Measurements from ENCODE around the gene PRR19. TPM values are rescaled to one million over a fixed set of nuclear protein-coding genes. Genes with fewer than 3 reads are reported as not detected.

PRR19 gene
- total RNA-seq, 1 donor from 2014 or later, result 0.65 TPM

DNA sequence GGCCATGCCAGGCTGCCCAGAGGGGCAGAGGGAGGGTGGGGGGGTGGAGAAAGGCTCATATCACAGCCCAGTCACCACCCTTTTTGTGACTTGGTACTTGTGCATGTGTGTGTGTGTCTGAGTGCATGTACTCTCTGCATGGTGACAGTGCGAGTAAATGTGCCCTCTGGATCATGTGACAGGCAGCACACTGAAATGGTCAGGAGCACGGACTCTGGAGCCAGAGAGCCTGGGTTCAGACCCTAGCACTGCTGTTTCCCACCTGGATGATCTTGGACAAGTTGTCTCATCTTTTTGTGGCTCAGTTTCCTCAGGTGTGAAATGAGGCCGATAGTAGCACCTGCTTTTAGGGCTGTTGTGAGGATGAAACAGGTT lies 30.9 kb upstream of the PRR19 start:
- no peak for DNase-seq (ENCODE audit: low read depth)

DNA sequence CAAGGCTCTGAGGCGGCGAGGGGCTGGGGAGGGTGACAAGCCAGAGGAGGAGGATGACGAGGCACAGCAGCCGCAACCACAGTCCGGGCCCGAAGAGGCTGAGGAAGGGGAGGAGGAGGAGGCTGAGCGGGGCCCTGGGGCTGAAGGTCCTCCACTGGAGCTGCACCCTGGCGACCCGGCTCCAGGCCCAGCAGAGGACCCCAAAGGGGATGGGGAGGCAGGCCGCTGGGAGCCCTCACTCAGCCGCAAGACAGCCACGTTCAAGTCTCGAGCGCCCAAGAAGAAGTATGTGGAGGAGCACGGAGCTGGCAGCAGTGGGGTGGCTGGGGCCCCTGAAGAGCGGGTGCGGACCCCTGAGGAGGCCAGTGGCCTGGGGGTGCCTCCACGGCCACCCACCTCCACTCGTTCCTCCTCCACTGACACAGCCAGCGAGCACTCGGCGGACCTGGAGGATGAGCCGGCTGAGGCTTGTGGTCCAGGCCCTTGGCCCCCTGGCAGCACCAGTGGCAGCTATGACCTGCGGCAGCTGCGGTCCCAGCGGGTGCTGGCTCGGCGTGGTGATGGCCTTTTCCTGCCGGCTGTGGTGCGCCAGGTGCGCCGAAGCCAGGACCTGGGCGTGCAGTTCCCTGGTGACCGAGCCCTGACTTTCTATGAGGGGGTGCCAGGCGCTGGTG lies 29.9 kb upstream of the PRR19 start:
- DNase-seq (ENCODE audit: low read depth), result no peak

DNA sequence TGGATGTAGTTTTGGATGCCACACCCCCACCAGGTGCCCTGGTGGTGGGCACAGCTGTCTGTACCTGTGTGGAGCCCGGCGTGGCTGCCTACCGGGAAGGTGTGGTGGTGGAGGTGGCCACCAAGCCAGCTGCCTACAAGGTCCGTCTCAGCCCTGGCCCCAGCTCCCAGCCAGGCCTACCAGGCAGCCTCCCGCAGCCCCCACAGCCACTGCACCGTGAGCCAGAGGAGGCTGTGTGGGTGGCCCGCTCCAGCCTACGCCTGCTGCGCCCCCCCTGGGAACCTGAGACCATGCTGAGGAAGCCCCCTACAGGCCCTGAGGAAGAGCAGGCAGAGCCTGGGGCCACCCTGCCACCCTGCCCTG lies 29.4 kb upstream of the PRR19 start:
- DNase-seq (ENCODE audit: low read depth), result no peak

DNA sequence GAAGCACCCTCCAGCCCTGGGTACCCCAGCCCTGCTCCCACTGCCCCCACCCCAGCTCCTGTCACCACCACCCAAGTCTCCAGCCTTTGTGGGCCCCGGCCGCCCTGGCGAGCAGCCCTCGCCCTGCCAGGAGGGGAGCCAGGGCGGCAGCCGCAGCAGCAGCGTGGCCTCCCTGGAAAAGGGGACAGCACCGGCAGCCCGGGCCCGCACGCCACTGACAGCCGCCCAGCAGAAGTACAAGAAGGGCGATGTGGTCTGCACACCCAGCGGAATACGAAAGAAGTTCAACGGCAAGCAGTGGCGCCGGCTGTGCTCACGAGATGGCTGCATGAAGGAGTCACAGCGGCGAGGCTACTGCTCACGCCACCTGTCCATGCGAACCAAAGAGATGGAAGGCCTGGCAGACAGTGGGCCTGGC lies 28.9 kb upstream of the PRR19 start:
- DNase-seq (ENCODE audit: low read depth), result no peak

DNA sequence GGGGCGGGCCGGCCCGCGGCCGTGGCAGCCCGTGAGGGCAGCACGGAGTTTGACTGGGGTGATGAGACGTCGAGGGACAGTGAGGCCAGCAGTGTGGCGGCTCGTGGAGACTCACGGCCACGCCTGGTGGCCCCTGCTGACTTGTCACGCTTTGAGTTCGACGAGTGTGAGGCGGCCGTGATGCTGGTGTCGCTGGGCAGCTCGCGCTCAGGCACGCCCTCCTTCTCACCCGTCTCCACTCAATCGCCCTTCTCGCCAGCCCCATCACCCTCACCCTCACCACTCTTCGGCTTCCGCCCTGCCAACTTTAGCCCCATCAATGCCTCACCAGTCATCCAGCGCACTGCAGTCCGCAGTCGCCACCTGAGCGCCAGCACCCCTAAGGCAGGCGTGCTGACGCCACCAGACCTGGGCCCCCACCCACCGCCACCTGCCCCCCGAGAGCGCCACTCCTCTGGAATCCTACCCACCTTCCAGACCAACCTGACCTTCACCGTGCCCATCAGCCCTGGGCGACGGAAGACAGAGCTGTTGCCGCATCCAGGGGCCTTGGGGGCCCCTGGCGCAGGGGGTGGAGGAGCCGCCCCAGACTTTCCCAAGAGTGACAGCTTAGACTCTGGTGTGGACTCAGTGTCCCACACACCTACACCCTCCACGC lies 28.4 kb upstream of the PRR19 start:
- no peak for DNase-seq (ENCODE audit: low read depth)

DNA sequence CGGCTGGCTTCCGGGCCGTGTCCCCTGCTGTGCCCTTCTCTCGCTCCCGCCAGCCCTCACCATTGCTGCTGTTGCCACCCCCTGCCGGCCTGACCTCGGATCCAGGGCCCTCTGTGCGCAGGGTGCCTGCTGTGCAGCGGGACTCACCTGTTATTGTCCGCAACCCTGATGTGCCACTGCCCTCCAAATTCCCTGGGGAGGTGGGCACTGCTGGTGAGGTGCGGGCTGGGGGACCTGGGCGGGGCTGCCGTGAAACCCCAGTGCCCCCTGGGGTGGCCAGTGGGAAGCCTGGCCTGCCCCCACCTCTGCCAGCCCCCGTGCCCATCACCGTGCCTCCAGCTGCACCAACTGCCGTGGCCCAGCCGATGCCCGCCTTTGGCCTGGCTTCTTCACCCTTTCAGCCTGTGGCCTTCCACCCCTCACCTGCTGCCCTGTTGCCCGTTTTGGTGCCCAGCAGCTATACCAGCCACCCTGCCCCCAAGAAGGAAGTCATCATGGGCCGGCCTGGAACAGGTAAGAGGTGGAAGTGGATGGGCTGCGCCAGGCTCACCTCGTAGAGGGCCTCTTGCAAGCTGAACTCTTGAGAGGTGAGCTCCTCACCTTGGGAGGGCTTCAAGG lies 27.8 kb upstream of the PRR19 start:
- DNase-seq (ENCODE audit: low read depth), result no peak

DNA sequence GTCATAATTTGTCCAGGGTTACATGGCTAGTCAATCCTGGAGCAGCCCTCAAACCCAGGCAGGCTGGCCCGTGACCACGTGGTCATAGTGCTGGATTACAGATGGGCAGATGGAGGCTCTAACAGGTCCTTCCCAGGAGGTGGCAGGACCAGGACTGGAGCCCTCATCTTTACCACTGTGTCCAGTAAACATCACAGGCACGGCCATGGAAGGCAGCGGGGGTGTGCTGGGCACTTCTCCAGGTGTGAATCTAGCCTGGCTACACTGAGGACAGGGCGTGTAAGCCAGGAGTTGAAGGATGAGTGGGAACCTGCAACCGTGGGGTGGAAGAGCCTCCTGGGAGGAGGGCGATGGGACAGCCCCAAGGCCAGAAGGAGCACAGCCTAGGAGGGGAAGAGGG lies 26.8 kb upstream of the PRR19 start:
- DNase-seq (ENCODE audit: low read depth), result no peak

DNA sequence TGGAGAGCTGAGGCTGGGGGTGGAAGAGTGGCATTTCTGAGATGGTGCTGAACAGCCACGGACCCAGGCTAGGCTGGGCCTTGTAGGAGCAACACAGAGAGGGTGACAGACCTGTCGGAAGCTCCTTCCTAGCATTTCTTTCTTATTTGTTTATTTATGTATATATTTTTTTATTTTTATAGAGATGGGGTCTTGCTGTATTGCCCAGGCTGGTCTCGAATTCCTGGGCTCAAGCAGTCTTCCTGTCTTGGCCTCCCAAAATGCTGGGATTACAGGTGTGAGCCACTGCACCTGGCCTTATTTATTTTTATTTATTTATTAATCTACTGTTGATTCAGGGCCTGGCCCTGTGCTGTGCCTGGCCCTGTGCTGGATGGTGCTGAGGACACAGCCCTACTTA lies 26.4 kb upstream of the PRR19 start:
- DNase-seq (ENCODE audit: low read depth), result no peak

DNA sequence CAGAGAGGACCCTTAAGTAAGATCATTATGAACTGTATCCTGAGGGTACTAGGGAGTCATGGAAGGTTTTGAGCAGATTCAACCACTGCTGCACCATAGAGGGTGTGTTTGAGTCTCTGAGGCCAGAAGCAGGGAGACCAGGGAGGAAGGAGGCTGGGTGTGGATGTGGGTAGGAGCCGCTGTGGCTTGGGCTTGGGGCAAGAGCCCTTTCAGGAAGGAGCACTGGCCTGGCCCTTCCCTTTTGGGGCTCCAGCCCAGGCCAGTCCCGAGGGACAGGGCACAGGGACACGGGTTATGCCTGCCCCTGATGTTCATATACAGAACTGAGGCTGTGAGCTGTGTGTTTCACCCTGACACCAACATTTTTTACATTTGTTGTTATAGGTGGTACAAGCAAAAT lies 25.6 kb upstream of the PRR19 start:
- no peak for DNase-seq (ENCODE audit: low read depth)

DNA sequence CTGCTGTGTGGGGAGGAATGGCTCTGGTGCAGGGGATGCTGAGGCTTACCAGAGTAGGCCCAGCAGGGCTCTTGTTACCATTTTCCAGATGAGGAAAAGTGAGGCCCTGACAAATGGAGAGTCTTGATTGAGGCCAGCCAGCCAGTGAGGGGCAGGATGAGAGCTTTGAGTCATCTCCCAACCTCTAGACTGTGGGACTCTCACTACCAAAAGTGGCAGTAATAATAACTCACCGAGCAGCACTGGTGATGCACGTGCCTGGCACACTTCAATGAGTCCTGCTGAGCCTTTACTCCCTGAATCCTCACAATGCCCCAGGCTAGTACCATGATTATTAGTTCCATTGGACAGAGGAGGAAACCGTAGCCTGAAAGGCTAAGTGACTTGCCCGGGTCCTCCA lies 25.1 kb upstream of the PRR19 start:
- DNase-seq (ENCODE audit: low read depth), result no peak

DNA sequence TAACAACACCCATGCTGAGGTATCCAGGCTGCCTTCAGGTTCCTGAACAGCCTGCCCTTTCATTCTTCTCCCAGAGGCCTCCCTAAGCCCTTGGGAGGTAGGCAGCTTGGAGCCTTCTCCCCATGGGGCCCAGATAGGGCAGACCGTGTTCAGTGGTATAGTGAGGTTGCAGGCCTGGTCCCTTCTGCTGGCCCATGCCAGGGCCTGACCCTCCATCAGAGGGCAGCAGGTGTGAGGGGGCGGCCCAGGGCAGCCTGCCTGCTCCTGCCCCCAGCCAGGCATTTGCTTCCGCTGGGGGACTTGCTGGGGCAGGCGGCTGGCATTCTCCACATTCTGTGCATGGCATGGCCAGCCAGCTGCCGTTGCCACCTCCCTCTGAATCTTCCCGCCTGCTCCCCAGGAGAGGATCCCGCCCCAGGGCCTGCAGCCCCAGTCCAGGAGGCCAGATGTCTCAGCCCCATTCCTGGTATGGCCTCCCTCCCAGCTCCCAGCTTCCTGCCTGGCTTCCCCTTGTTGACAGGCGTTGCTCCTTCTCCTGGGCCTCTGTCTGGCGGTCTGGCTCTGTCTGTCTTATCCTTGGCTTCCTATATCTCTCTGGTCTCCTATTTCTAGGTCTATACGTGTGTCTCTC lies 24.0 kb upstream of the PRR19 start:
- no peak for DNase-seq (ENCODE audit: low read depth)

DNA sequence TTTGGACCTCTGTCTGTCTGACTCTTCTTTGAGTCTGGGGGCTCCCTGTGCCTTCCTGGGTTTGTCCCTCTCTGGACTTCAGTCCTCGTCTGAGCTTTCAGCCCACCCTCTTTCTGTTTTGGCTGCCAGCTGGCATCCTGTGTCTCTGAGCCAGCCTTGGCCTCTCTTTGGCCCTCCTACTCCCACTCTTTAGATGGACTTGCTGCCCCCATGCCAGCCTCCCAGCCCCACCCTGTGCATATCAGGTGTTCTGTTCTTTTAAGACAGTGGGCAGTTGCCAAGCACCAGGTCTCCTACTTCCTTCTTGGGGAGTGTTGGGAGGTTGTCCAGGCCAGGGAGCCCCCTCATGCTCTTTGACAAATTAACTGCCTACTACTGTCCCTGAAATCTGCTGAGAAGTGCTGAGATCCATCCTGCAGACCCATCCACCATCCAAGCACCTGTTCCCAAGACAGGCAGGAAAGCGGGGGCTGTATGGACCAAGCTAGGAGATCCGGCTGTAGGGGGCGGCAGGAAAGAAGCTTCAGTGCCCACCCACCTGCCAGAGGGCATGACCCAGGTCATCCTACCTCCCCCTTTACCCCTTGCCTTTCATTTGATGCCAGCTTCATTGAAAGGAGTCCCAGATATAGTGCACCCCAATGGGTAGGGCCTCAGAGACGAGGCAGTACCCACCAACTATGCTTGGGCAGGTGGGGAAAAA lies 23.3 kb upstream of the PRR19 start:
- no peak for DNase-seq (ENCODE audit: low read depth)

DNA sequence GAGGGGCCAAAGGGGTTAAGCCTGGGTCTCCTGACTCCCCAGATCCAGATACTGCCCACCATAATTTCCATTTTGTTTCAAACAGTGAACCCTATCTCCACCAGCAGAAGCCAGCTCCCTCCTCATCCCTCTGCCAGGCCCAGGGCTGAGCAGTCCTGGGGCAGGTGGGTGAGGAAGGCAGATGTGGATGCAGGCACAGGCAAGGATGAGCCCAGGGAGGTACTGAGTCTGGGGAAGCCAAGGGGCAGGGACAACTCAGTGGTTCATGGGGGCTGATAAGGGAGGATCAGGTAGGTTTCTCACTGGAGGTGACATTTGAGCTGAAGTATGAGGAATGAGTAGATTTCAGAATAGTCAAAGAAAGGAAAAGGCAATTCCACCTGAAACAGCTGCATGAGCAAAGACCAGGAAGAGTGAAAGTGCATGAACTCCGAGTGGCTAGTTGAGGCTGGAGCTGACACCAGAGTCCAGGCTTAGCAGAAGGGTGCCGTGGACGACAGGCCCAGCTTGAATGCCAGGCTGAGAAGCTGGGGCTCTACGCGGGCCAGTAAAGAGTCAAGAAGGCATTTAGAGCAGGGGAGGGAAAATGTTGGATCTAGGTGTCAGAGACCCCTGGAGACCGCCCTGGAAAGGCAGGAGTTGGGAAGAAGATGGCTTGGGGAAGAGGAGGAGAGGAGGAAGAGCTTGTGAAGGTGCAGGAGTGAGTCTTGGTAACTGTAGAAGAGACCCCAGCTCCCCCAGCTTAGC lies 22.6 kb upstream of the PRR19 start:
- no peak for DNase-seq (ENCODE audit: low read depth)

DNA sequence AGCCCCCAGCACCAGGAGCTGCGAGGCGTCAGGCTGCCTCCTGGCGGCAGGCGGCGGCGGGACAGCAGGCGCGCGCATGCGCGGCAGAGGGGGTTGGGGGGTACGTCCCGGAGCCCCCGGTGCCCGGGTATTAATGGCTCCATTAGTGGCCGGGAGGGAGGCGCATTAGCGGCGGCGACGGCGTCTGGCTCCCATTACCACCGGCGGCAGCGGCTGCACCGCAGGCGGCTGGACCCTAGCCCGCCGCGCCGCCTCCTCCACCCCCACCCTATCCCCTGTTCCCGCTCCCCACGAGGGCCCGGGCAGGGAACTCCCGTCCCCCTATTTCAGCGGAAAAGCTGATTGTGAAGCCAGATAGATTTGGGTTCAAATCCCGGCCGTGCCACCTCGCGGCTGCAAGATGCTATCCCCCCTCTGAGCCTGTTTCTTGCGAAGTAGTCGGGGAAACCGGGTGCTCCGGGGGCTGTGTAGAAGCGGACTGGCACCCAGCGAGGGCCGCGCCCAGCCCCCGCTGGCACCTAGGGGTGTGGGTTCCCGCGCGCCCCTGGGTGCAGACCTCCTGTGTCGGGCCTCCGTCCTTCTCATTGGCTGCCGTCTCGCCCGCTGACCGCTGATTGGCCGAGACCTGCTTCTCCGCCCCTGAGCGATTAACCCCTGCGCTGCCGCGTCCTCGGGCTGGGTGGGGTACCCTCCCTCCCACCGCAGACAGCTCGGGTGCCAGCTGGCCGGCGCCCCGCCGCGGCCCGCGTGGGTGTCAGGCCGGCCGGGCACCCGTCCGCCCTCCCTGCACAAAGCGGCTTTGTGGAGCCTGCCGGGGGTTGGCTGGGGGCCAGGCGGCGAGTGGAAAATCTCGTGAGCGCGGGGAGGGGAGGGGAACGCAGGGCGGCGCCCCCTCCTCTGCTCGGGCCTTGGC lies 21.8 kb upstream of the PRR19 start:
- DNase-seq (ENCODE audit: low read depth), result peak; percentile 55

DNA sequence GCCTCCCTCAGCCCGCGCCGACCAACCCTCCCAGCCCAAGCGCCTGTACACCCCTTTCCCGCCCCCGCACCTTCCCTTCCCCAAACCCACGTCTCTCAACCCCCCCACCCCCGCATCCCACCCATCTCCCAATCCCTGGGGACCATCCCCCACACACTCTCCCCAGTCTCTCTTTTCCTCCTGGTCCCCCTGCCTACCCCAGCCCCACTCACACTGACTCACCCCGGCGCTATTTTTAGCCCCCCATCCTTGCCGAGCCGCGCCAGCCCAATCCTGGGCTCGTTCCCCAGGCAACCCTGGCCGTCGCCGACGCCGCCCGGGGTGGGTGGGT lies 21.2 kb upstream of the PRR19 start:
- DNase-seq (ENCODE audit: low read depth), result no peak

DNA sequence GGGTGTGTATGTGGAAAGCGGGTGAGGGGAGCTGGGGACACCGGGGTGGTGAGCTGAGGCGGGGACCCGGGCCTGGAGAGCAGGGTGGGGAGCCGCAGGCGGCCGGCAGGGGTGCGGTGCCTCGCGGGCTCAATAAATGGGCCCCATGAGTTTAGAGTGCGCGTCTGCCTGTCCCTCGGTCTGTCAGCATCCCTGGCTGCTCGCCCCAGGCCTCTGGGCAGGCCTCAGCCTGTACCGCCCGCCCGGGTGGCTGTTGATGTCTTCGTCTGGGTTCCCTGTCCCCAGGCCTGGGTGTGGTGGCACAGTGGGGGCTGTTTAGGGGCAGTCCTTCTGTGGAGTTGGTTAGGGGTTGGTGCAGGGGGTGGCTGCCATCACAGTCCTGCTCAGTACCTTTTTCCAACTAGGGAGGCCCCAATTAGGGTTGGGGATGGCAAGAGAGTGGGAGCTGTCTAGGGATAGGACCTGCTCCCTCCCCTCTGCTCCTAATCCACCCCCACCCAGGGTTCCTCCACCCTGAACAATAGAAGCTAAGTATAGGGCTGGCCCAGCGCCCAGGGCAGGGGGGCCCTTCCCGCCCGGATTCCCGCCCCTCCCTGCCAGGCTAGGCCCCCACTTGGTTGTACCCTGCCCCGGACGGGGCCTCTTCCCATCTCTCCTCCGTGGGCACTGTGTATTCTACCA lies 20.6 kb upstream of the PRR19 start:
- DNase-seq (ENCODE audit: low read depth), result no peak

DNA sequence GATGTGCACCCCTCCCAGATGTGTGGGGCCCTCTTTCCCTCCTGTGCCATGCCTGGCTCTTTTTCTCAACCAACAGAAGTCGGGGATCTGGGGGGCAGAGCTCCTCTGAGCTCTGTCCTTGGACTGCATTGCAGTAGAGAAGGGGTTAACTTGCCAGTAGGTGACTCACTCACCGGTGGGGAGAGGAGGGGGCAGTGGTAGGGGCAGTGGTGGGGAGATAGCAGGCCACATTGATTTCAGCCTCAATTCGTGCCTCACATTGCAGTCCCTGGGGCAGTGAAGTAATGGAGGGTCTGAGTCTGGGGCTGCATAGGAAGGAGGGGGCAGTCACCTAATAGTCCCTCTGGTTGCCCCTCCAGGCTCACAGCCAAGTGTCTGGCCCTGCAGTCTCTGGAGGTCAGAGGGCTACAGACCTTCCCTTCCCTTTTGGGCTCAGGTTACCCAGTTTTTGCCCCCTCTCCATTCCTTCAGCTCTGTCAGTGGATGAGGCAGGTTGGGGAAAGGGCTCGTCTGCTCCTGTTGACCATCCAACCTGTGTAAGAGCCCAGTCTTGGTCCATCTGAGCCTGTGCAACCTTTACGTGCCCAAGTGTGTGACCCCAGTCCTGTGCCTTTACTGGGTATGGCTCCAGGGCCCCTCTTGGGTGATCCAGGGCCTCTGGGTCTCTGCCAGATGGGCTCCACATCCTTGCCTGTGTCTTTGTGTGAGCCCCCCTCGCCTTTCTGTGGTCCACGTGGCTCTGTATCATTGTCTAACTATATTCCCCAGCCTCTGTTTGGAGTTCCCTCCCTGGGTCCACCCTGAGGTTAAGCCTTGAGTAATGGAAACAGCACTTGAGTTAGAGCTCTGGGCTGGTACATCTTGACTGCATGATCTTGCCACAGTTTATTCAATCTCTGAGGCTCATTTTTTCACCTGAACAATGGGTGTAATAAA lies 19.8 kb upstream of the PRR19 start:
- DNase-seq (ENCODE audit: low read depth), result no peak

DNA sequence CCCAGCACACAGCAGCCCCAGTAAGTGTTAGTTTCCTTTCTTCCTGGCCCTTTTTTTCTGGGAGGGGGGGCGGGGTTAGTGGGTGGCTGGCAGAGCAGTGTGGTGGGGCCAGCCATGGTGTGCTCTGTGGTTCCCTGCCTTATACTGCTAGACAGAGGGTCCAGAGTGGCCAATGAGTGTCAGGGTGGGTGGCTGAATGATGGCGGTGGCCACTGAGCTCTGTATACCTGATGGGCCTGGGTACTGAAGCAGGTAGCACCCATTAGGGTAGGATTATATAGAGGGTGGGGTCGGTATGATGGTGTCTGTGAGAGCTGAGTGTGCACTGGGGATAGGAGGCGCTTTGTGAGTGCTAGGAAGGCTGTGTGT lies 19.1 kb upstream of the PRR19 start:
- DNase-seq (ENCODE audit: low read depth), result no peak
